ENCODE measurements around the gene ARFIP1. TPM values are rescaled to one million over a fixed set of nuclear protein-coding genes. Genes with fewer than 3 reads are reported as not detected.

ARFIP1 gene
- total and polyA plus RNA-seq, 9 of the 15 experiments (the other 6 are each of a cell fraction or from before 2014, with no cell fraction given) = 14.1 to 25.1 (median 20.9) TPM

DNA sequence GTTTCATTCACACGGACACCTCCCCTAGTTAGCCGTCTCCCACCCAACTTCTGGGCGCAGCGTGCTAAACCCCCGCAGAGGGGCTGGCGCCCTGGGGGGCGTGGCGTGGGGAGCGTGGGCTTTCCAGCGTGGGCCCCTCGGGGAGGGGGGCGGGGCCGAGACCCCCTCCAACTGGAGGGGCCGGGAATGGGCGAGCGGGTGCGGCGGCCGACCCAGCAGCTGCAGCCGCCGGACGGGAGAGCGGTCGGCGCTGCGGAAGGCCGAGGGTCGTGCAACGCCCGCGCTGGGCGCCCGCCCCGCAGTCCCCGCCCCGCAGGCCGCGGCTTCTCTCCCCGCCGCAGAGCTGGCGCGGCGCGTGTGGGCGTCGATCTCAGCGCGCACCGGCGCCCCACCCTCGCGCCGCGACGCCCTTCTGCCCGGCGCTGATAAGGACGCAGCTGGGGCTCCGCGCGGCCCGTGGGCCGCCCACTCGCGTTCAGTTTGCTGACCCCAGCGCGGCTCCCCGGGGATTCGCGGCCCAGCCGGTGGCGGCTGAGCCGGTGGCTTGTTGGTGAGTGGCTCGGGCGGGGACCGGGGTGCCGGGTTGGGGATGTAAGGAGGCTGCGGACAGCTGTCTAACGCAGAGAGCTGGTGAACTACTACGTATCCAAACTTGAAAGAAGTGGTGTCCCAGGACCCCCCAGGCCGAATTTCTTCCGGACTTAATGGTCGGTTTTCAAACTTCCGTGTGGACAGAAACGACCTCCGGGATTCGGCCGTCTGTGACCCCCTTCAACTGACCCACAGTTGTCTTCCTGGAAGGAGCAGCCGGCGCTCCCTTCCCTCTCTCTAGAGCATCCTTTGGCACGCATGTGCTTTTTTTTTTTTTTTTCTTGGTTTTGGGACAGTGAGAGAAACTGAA is 157.8 kb downstream of the ARFIP1 start (continued):
- 0 out of 2 replicates have a peak, but pooled peaks have one; percentile 33 for TF ChIP-seq GATAD2A (IDR thresholded peaks at IDR 0.05)
- no peak for TF ChIP-seq ZNF408 (CRISPR knock-in tag; IDR thresholded peaks at IDR 0.05; ENCODE audit: low read depth)
- no peak for TF ChIP-seq KLF6 (CRISPR knock-in tag; IDR thresholded peaks at IDR 0.05; ENCODE audit: borderline replicate concordance)
- TF ChIP-seq HEY1 (CRISPR knock-in tag; IDR thresholded peaks at IDR 0.05; ENCODE audit: borderline replicate concordance) = no peak
- TF ChIP-seq ARHGAP35 (IDR thresholded peaks at IDR 0.05; ENCODE audit: partially characterized antibody) = no peak
- TF ChIP-seq, protein P1, sequence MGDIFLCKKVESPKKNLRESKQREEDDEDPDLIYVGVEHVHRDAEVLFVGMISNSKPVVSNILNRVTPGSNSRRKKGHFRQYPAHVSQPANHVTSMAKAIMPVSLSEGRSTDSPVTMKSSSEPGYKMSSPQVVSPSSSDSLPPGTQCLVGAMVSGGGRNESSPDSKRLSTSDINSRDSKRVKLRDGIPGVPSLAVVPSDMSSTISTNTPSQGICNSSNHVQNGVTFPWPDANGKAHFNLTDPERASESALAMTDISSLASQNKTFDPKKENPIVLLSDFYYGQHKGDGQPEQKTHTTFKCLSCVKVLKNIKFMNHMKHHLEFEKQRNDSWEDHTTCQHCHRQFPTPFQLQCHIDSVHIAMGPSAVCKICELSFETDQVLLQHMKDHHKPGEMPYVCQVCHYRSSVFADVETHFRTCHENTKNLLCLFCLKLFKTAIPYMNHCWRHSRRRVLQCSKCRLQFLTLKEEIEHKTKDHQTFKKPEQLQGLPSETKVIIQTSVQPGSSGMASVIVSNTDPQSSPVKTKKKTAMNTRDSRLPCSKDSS (IDR thresholded peaks at IDR 0.05; ENCODE audit: low read depth, partially characterized antibody) = no peak
- no peak for TF ChIP-seq EHMT2 (IDR thresholded peaks at IDR 0.05)
- no peak for TF ChIP-seq ZNF780A (CRISPR knock-in tag; IDR thresholded peaks at IDR 0.05)
- no peak for TF ChIP-seq MCM3 (IDR thresholded peaks at IDR 0.05)
- TF ChIP-seq, protein P2, sequence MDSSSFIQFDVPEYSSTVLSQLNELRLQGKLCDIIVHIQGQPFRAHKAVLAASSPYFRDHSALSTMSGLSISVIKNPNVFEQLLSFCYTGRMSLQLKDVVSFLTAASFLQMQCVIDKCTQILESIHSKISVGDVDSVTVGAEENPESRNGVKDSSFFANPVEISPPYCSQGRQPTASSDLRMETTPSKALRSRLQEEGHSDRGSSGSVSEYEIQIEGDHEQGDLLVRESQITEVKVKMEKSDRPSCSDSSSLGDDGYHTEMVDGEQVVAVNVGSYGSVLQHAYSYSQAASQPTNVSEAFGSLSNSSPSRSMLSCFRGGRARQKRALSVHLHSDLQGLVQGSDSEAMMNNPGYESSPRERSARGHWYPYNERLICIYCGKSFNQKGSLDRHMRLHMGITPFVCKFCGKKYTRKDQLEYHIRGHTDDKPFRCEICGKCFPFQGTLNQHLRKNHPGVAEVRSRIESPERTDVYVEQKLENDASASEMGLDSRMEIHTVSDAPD (CRISPR knock-in tag; IDR thresholded peaks at IDR 0.05) = no peak
- TF ChIP-seq, protein P3, sequence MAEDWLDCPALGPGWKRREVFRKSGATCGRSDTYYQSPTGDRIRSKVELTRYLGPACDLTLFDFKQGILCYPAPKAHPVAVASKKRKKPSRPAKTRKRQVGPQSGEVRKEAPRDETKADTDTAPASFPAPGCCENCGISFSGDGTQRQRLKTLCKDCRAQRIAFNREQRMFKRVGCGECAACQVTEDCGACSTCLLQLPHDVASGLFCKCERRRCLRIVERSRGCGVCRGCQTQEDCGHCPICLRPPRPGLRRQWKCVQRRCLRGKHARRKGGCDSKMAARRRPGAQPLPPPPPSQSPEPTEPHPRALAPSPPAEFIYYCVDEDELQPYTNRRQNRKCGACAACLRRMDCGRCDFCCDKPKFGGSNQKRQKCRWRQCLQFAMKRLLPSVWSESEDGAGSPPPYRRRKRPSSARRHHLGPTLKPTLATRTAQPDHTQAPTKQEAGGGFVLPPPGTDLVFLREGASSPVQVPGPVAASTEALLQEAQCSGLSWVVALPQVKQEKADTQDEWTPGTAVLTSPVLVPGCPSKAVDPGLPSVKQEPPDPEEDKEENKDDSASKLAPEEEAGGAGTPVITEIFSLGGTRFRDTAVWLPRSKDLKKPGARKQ (CRISPR knock-in tag; IDR thresholded peaks at IDR 0.05) = no peak
- no peak for TF ChIP-seq SETDB1 (IDR thresholded peaks at IDR 0.05; ENCODE audit: low read length)
- TF ChIP-seq, protein P4, sequence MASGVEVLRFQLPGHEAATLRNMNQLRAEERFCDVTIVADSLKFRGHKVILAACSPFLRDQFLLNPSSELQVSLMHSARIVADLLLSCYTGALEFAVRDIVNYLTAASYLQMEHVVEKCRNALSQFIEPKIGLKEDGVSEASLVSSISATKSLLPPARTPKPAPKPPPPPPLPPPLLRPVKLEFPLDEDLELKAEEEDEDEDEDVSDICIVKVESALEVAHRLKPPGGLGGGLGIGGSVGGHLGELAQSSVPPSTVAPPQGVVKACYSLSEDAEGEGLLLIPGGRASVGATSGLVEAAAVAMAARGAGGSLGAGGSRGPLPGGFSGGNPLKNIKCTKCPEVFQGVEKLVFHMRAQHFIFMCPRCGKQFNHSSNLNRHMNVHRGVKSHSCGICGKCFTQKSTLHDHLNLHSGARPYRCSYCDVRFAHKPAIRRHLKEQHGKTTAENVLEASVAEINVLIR (CRISPR knock-in tag; IDR thresholded peaks at IDR 0.05) = no peak
- TF ChIP-seq, protein P5, sequence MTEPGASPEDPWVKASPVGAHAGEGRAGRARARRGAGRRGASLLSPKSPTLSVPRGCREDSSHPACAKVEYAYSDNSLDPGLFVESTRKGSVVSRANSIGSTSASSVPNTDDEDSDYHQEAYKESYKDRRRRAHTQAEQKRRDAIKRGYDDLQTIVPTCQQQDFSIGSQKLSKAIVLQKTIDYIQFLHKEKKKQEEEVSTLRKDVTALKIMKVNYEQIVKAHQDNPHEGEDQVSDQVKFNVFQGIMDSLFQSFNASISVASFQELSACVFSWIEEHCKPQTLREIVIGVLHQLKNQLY (CRISPR knock-in tag; conservative IDR thresholded peaks at IDR 0.05) = no peak
- no peak for TF ChIP-seq TAF15 (IDR thresholded peaks at IDR 0.05; ENCODE audit: low read depth, low read length)
- TF ChIP-seq NBN (IDR thresholded peaks at IDR 0.05; ENCODE audit: low read depth) = no peak
- TF ChIP-seq ARNT (IDR thresholded peaks at IDR 0.05) = no peak
- TF ChIP-seq HNRNPUL1 (IDR thresholded peaks at IDR 0.05; ENCODE audit: low read length) = no peak
- no peak for TF ChIP-seq BDP1 (IDR thresholded peaks at IDR 0.05; ENCODE audit: insufficient read depth, insufficient read length)
- no peak for TF ChIP-seq CEBPG (CRISPR knock-in tag; IDR thresholded peaks at IDR 0.05)
- TF ChIP-seq CEBPG (tag; conservative IDR thresholded peaks at IDR 0.05 in 1 of 2, IDR thresholded peaks at IDR 0.05 in 1 of 2) = no peak
